ENCODE results near the gene CDH22.

The CDH22 gene

DNA sequence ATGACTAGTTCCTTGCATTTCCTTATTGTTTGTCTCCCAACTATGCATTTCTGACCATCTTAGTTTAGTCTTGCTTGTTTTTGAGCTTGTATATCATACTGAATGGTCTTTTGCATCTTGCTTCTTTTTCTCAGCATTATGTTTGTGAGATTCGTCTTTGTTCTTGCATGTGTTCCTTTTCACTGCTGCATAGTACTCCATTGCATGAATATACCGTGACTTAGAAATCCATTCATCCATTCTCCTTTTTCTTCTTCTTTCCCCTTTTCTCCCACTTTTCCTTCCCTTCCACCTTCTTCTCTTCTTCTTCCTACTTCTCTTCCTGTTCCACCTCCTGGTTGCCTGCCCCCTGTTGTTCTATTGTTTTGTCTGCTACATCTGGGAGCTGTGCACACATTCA is 42.8 kb downstream of the CDH22 start:
- no peak for DNase-seq

DNA sequence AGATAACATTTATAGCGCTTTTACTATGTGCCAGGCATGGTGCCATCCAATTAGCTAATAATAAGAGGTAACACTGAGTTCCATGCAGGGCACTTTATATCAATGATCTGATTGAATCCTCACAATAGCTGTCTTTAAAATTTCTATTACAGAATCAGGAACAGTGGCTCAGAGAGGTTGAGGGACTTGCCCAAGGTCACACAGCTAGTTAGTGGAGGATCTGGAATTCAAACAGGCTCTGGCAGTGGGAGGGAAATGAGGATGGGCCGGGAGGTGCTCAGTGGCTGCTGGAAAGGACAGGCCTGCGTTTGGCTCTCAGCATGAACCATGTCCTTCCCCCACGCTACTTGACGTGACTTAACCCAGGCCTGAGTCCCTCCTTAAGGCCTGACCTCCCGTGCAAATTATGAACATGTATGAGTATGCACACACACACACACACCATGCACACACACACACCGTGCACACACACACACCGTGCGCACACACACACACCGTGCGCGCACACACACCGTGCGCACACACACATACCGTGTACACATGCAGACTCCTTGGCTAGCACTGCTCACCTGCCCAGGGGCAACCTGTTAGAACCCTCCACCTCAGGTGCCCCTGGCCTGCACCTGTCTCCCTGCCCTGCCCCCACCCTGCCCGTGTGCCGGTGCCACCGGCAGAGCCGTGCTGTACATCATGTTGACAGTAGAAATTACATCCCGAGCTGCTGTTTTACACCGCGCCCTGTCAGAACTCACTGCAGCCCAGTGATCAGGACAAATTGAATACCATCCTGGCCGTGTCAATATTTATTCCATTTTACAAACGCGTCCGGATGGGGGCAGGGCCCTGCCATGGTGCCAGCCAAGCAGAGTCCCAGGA is 43.7 kb downstream of the CDH22 start:
- no peak for DNase-seq

DNA sequence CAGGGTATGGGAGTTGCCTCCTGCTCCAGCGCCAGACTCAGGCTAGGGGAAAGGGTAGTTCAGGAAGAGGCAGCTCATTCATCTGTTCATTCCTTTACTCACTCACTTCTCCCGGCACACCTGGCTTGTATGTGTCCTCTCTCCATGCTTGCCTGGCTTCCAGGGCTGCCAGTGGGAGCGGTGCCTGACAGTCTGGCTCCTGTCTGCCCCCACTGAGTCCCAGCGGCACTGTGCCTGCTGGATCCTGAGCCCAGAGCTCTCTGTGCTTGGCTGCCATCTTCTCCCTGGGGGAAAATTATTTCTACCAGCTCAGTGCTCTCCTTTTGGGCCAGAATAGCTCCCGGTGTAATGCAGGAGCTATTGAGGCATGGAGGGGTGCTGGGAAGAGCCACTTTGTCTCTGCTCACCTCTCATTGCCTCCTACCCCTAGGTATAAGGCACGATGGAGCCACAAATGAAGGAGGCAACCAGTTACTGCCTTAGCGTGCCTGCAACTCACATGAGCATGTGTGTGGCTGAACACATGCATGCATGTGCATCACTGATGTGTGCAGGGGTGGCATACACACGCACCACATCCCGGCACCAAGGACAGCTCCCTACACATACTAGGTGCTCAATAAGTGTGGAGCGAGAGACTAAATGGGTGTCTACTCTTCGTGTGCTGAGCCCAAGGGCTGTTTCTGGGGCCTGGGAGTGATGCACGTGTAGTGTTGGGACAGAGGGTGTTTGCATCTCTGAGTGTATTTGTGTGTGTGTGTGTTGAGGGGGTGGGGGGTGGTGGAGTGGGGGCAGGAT is 46.6 kb downstream of the CDH22 start:
- DNase-seq: no peak

DNA sequence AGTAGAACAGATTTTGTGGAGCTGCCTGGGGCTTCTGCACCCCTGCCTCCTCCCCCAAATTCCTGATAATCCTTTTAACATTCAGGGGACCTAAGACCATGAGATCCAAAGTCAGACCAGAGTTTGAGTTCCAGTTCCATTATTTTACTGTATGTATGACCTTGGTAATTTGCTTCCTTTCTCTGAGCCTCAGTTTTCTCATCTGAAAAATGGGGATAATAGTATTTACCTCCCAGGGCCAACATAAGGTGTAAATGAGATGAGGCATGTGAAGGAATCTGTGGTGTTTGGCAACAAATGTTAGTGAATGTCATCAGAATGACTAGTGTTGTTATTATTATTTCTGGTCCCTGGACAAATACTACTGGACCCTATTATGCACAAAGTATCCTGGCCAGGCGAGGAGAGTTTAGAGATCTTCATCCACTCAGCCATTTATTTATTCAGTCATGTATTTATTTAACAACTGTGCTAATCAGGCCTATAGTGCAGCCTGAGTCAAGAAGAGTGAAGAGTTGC is 47.3 kb downstream of the CDH22 start:
- DNase-seq: no peak

DNA sequence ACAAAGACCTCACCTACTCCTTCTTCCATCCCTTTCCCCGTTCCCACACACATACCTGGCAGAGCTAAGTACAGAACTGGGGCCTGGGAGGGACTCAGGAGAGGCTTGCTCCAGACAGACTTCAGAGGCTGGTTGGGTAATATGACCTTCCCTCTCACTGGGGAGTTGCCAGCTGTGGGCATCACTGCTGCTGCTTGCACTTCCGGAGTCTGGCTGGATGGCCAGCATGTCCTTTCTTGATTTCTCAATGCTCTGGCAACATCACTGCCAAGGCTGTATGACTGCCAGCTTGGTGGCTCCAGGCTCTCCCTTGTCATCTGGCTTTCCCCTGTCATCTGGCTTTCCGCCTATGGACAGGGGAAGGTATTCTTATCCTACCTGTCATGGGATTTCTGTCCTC is 47.8 kb downstream of the CDH22 start:
- peak; percentile 41 for DNase-seq

DNA sequence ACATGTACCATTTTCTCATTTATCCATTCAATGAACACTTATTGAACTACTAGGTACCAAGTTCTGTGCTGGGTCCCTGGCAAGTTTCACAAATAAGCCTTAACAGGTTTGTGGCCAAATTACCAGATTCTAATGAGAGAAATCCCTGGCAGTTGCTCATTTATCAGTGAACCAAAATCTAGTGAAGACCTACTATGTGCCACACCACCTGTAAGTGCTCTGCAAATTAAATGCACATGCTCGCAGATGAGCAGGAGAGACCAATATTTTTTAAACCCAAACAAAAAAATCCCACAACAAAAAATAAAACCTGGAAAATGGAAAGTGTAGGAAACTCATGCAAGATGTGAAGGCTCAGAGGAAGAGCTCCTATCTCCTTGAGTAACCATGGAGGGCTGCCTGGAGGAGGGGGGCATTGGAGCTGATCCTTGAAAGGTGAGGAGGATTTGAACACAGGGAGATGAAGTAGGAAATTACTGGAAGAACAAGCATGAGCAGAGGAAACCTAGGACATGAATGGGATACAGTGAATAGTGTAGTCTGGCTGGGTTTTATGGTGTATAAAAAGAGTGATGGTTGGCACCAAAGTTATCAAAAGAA is 48.9 kb downstream of the CDH22 start:
- no peak for DNase-seq

DNA sequence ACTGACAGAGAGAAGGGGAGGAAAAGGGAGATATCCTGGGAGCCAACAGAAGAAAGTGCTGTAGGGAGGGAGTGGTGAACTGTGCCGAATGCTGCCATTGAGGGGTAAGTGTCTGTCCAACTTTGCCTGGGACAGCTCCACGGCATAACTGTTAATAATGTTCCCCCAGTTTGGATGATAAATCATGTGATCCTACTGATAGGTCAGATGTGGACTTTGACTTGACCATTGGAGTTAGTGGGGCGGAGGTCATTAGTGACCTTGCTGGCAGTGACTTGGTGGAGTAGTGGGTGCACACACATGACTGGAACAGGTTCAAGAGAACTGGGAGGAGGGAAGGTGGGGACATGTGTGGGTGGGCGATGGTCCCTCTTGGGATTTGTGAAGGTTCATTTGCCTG is 50.4 kb downstream of the CDH22 start:
- no peak for DNase-seq

DNA sequence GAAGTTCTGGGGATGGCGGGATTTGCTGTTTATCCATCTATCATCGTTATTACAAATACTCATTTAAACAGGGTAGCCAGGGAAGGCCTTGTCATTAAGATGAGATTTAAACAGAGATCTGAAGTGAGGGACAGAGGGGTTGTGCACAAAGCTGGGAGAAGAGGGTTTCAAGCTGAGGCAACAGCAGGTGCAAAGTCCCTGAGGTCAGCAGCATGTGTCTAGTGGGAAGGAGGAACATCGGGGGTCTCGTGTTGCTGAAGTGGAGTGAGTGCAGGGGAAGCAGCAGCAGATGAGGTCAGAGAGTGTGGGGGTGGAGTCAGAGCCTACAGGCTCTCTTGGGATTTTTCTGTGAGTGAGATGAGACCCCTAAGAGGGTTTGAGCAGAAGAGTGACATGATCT is 52.0 kb downstream of the CDH22 start:
- DNase-seq: no peak

DNA sequence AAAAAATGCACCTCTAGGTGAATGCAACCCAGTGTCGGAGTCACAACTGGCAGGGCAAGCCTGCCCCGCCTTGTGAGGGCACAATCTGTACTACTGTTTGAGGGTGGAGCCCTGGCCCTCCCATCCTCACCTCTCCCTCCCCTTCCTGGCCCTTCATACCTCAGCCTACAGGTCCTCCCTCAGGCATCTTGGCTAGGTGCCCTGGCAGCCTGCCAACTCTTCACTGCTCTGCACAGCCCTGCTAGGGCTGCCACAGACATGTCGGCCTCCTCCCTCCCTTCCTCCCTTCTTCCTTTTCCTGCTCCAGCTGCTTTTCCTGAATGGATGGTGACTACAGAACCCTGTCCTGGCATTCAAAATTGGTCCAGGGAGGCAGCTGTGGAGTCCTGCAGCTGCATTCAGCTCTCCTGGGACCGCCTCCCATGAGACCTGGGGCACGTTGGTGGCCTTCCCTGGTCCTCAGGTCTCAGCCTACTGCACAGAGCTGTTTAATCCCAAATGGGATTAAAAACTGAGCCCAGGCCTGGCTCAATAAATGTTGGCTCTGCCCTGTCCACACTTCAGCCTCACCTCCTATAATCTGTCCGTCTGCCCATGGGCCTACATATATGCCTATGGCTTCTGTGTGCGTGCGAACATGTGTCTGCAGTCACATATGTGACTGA is 52.7 kb downstream of the CDH22 start:
- DNase-seq: peak; percentile 97

DNA sequence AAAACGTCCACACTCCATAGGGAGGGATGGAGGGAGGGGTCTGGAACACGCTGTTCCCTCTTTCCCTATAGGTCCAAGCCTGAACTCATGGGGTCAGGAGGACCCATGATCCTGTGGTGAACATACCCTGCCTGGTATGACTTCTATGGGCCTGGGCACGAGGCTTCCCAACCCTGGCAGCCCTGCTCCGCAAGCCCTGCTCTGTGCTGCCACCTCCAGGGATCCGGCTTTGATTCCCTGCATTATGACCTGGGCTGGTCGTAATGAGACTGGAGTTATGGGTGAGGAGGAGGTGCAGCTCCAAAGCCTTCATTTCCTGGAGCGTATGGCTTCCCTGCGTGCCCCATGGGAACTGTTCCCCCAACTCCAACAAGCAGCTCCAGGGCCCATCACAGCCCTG is 54.9 kb downstream of the CDH22 start:
- DNase-seq: no peak

DNA sequence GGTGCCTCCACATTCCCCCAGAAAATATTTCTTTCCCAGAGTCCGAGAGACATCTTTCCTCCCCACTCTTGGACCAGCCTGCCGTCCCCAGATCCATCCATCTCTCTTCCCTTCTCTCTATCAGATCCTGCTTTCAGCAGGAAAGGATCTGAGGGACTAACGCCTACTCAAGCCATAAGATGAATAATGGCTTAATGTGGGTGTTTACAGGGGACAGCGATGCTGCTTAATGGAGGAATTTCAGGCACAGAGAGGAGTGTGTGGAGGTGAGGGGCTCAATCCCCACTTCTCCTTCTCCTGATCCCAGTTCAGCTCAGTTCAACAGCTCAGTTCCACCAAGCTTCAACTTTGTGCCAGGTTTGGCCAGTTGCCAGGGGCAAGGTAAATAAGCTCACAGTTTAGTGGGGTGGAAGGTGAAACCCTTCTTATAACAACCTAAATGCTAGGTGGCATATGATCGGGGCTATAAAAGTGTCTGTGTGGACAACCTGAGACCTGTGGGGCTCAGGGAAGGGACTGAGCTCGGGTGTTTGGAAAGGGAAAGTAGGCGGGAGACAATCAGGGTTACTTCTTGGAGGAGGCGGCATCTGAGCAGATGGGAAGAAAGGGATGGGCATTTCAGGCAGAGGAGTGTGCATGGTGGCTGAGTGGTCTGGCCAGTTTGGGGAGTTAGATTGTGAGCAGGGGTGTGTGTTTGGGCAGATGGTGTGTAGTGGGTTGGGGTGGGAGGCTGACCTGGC is 55.8 kb downstream of the CDH22 start:
- no peak for DNase-seq

DNA sequence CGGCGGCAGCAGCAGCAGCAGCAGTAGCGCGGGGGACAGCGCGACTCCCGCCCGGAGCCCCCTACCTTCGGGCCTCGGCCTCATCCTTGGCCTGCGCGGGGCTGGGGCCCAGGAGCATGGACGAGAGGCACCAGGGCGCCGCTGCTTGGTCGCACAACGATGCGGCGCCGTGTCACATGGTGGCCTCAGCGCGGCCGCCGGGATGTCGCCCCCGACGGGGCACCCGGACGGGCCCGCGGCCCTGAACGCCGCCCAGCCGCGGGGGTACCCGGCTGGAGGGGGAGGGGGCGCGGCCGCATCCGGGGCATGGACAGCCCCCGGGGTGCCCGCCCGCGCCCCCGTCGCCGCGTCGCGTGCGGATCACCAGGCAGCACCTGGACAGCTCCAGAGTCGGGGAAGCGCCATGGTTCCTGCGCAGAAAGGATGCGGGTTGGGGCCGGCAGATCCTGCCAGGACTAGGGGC is 57.1 kb downstream of the CDH22 start:
- no peak for DNase-seq

DNA sequence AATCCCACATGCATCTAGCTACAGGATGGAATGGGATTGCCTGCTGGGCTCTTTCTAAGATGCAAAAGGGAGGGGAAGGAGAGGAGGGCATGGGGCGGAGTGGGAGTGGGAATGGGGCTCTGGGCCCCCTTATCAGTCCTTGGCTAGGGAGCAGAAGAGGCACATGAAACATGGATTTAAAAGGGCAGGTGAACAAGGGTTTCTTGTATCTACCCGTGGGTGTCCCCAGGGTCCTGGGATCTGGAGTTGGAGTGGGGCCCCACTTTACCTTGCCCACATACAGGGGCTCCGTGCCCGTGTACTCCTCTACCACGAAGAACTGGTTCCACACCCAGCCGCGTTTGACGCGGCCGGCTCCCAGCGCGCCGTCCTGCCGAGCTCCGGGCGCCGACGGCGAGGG is 57.5 kb downstream of the CDH22 start:
- no peak for DNase-seq

DNA sequence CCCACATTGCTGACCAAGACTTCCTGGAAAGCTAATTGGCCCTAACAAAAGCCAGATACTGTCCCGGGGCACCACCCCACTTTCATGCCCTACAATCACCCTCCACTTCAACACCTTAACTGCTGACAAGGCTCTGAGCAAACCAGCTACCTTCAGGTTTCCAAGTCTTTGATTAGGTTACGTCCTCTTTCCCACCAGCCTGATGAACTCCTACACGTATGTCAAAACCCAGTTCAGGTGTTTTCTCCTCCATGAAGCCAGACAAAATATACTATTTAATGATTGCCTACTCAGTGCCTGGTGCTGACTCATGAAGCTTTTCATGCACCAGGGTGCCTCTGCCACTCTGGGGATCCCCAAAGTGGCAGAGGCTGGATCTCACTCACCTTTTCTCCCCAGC is 58.6 kb downstream of the CDH22 start:
- DNase-seq: no peak

DNA sequence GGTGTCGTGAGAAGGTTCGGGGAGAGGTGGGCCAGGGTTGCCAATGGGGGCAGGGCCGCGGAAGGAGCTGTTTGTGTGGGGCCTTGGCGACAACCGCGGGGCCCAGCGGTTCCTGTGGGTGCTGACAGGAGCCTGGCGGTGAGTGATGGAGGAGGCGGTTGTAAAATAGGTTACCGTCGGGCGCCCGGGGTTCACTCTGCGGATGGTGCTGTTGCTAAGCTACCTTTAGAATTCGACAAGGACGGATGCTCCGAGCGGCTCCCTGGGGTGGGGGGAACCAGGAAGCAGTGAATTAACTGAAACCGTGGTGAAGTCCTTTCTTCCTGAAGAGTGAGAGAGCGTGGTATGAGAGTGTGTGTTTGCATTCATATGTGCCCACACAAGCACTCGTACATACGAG is 61.7 kb downstream of the CDH22 start:
- DNase-seq: no peak

DNA sequence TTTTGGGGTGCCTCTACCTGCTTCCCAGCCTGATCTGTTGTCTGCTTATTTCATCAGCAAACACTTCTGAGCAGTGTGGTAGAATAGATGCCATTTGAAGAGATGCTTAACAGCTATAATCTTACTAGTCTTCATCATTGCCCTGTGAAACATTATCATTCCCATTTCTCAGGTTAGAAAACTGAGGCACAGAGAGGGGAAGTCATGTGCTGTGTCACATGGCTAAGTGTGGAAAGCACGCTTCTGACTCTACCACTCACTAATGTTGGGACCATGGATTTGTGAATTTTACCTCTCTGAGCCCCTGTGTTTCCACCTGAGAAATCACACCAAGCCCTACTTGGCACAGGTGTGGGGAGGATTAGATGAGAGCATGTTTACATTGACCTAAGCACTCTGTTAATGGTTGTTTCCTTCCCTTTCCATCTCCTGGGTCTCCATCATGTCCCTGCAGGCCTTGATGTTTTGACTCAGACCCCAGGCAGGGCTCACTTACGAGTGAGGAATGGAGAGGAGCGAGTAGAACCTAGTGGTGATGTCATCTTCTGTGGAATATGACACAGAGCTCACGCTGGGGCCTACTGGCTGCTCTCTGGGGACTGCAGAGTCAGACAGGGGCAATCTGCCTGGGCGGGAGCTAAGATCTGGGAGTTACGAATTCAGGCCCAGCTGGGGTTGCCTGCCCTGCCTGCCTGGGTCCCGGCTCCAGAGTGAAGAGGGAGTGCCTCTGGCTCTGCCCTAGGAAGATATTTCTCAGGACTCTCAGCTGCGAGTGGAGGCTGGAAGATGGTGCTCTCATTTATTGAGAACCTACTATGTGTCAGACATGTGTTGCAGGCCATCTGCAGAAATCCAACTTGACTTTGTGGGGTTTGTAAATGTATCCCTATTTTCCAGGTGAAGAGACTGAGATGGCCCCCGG is 64.3 kb downstream of the CDH22 start:
- no peak for DNase-seq

DNA sequence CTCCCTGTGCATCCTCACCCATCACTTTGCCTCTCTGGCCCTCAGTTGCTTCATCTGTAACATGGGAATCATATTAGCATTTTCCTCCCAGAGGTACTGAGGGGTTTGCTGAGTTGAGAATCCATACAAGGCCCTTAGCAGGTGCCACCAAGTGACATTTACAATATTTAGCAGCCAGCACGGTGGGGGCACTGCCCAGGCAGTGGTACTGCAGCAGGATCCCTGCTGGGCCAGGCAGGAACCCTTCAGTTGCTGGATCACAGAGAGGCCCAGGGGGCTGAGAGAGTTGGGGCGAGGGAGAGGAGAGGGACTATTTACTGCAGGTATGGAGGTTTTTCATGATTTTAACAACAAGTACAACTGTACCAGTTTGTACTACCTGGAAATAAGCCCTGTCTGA is 65.9 kb downstream of the CDH22 start:
- DNase-seq: no peak

DNA sequence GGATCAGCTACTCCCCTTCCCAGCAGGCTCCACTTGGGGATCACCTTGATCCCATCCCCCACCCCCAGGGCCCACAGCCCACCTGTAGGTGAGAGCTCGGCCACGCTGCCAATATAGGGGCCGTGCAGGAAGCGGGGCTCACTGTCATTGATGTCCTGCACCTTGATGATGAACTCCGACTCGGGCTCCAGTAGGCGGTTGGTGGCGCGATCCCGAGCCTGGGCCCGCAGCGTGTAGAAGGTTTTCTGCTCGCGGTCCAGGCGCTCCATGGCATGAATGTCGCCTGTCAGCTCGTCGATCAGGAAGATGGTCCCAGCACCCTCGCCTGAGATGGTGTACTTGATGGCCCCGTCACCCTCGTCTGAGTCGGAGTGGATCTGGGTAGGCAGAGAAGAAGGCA is 67.4 kb downstream of the CDH22 start:
- no peak for DNase-seq

DNA sequence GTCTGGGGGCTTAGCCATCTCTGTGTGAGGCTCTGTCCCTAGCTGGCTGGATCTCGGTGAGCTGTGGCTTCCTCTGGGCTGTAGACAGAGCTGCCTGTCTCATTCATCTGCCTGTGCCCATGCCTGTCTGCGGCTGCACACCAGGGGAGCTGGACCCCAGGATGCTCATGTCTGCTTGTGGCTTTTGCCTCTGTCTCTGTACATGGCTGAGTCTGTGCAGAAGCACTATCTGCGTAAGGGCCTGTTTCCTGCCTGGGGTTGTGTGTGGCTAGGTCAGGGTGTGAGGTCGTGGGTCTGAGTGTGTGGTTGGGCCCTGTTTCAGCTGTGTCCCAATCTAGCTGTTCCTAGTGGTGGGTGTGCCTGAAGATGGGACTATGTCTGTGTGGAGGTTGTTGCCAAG is 68.2 kb downstream of the CDH22 start:
- no peak for DNase-seq

DNA sequence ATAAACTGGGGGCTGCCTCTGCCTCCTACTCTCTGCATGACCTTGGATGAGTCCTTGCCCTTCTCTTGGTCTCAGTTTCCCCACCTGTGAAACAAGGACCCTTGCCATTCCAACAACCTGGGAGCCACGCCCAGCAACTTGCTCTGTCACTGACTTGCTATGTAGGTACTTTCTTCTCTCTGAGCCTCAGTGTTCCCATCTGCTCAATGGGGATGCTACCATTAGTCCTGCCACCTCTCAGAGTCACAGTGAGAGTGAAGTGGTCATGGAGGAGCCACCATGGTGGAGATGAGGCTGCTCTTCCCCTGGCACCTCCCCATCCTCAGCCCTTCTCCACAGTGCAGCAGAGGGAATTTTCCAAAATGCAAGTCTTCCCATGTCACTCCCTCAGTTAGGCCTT is 70.6 kb downstream of the CDH22 start:
- DNase-seq: no peak

DNA sequence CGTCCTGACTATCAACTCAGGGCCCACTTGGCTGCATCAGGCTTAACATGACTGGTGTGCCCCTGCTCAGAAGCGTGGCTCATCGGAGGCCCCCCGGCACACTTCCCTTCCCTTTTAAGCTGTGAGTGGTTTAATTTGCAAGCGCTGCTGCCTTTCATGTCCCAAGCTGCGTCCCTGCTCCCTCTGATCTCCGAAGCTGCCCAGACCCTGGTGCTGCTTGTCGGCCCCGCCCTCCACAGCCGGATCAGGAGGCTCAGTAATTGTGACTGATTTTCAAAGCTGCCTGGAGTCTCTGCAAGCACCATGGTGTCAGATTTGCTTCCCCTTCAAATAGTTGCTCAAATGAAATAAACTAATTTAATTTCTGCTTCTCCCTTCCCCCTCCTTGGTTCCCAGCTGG is 71.1 kb downstream of the CDH22 start:
- DNase-seq: no peak

All from NCI-H2029 treated with DMSO at 0.1 percent for 48 hours (cell line).